ENCODE results near the gene BHLHE40. TPM values are rescaled to one million over a fixed set of nuclear protein-coding genes. Genes with fewer than 3 reads are reported as not detected.
A peak's percentile ranks its signal among the peaks of the same experiment; 100 is the strongest.

BHLHE40 gene
- polyA plus RNA-seq, 3 donors, result 20.2 to 167 (median 23.4) TPM

DNA sequence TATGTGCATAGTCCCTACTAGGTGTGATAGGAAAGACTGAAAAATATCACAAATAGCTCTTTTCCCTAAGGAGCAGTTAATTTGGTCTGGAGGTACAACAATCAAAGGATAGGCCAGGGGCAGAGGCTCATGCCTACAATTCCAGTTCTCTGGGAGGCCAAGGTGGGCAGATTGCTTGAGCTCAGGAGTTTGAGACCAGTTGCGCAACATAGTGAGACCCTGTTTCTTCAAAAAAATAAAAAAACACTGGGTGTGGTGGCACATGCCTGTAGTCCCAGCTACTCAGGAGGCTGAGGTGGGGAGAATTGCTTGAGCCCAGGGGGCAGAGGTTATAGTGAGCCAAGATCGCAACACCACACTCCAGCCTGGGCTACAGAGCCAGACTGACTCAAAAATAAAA is 30.2 kb upstream of the BHLHE40 start:
- no peak for DNase-seq
- no peak overlapping the region for H3K4me3 Mint-ChIP-seq
- H4K20me1 ChIP-seq (ENCODE audit: insufficient read depth, low read length), result no peaks in the 10 kb centered on the region
- 80% methylated on average over 1 of the region's 2 CpGs for WGBS (ENCODE audit: insufficient coverage)
- H3K4me3 ChIP-seq (replicated peaks in 1 of 3; ENCODE audit: low read depth in 2 of 3, low read length in 3 of 3), result no peak overlapping the region
- TF ChIP-seq, protein P1, sequence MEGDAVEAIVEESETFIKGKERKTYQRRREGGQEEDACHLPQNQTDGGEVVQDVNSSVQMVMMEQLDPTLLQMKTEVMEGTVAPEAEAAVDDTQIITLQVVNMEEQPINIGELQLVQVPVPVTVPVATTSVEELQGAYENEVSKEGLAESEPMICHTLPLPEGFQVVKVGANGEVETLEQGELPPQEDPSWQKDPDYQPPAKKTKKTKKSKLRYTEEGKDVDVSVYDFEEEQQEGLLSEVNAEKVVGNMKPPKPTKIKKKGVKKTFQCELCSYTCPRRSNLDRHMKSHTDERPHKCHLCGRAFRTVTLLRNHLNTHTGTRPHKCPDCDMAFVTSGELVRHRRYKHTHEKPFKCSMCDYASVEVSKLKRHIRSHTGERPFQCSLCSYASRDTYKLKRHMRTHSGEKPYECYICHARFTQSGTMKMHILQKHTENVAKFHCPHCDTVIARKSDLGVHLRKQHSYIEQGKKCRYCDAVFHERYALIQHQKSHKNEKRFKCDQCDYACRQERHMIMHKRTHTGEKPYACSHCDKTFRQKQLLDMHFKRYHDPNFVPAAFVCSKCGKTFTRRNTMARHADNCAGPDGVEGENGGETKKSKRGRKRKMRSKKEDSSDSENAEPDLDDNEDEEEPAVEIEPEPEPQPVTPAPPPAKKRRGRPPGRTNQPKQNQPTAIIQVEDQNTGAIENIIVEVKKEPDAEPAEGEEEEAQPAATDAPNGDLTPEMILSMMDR (IDR thresholded peaks at IDR 0.05), result no peak
- no peak overlapping the region for H2AFZ ChIP-seq (ENCODE audit: insufficient read depth, low read depth, low read length, poor library complexity, severe bottlenecking)
- no peaks in the 10 kb centered on the region for H3K9me3 Mint-ChIP-seq
- no peaks in the 10 kb centered on the region for H3K9me3 ChIP-seq (replicated peaks in 1 of 2; ENCODE audit: control insufficient read depth in 1 of 2, insufficient read depth in 1 of 2, low read length in 2 of 2)
- no peak overlapping the region for H3K27ac Mint-ChIP-seq
- H3K36me3 ChIP-seq (replicated peaks in 1 of 2; ENCODE audit: control insufficient read depth in 1 of 2, insufficient read depth in 2 of 2, low read length in 2 of 2), result no peaks in the 10 kb centered on the region
- intact Hi-C loops (cut with micrococcal nuclease), result no loop called here
- no peaks in the 10 kb centered on the region for H3K36me3 Mint-ChIP-seq
- H3K27me3 Mint-ChIP-seq (ENCODE audit: low read depth in 3 of 3), result peaks cover 0 to 2% (median 0%) of the 10 kb centered on the region in 3 donors
- no peak overlapping the region for H3K4me2 ChIP-seq (replicated peaks; ENCODE audit: extremely low read depth, low read length, poor library complexity, severe bottlenecking)
- no peak overlapping the region for H3K27ac ChIP-seq (ENCODE audit: low read depth in 1 of 2, low read length in 2 of 2)
- H3K27me3 ChIP-seq (ENCODE audit: control insufficient read depth in 2 of 2, insufficient read depth in 2 of 2, low read length in 2 of 2), result no peaks in the 10 kb centered on the region
- H3K4me1 ChIP-seq (ENCODE audit: control insufficient read depth in 1 of 2, insufficient read depth in 2 of 2, low read length in 2 of 2), result peaks cover 17 to 20% of the 10 kb centered on the region in 2 donors
- peaks cover 25% of the 10 kb centered on the region for H3K4me1 Mint-ChIP-seq
- no peak overlapping the region for H3K9ac ChIP-seq (ENCODE audit: insufficient read depth, low read length, poor library complexity, severe bottlenecking)
- no peaks in the 10 kb centered on the region for H3K79me2 ChIP-seq (ENCODE audit: insufficient read depth, low read length)

DNA sequence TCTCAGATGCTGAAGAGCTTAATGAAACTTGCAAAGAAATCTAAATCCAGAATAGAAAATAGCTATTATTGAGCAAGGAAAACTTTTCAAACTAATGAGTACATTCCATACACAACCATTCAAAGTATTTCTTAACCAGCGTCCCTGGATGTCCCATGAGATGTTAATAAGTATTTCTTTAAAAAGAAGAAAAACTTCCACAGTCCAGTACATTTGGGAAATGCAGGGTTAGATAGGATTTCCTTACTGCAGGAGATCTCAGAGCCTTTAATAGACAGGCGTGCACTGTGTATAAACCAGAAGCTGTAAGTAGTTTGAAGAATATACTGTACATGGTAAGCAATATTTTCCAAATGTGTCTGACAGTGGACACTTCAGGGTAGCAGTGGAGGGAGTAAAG is 29.6 kb upstream of the BHLHE40 start:
- H3K4me1 Mint-ChIP-seq, result peaks cover 25% of the 10 kb centered on the region
- H3K27ac ChIP-seq (ENCODE audit: low read depth in 1 of 2, low read length in 2 of 2), result peak overlapping the region in 1 of 2 donors; percentile 39
- no peak overlapping the region for H3K9ac ChIP-seq (ENCODE audit: insufficient read depth, low read length, poor library complexity, severe bottlenecking)
- H3K27ac Mint-ChIP-seq, result peak overlapping the region; percentile 80 to 95 (median 90)
- 100% methylated on average over 1 of the region's 2 CpGs for WGBS (ENCODE audit: insufficient coverage)
- TF ChIP-seq, protein P1 (IDR thresholded peaks at IDR 0.05), result no peak
- no peak overlapping the region for H2AFZ ChIP-seq (ENCODE audit: insufficient read depth, low read depth, low read length, poor library complexity, severe bottlenecking)
- H4K20me1 ChIP-seq (ENCODE audit: insufficient read depth, low read length), result no peaks in the 10 kb centered on the region
- no peak overlapping the region for H3K4me2 ChIP-seq (replicated peaks; ENCODE audit: extremely low read depth, low read length, poor library complexity, severe bottlenecking)
- intact Hi-C loops (cut with micrococcal nuclease), result no loop called here
- H3K4me3 ChIP-seq (replicated peaks in 1 of 3; ENCODE audit: low read depth in 2 of 3, low read length in 3 of 3), result no peak overlapping the region
- H3K9me3 Mint-ChIP-seq, result no peaks in the 10 kb centered on the region
- H3K4me1 ChIP-seq (ENCODE audit: control insufficient read depth in 1 of 2, insufficient read depth in 2 of 2, low read length in 2 of 2), result peaks cover 17 to 20% of the 10 kb centered on the region in 2 donors
- H3K36me3 Mint-ChIP-seq, result no peaks in the 10 kb centered on the region
- H3K79me2 ChIP-seq (ENCODE audit: insufficient read depth, low read length), result no peaks in the 10 kb centered on the region
- no peaks in the 10 kb centered on the region for H3K36me3 ChIP-seq (replicated peaks in 1 of 2; ENCODE audit: control insufficient read depth in 1 of 2, insufficient read depth in 2 of 2, low read length in 2 of 2)
- peaks cover 0 to 2% (median 0%) of the 10 kb centered on the region in 3 donors for H3K27me3 Mint-ChIP-seq (ENCODE audit: low read depth in 3 of 3)
- no peak overlapping the region for H3K4me3 Mint-ChIP-seq
- no peaks in the 10 kb centered on the region for H3K9me3 ChIP-seq (replicated peaks in 1 of 2; ENCODE audit: control insufficient read depth in 1 of 2, insufficient read depth in 1 of 2, low read length in 2 of 2)
- DNase-seq, result no peak
- no peaks in the 10 kb centered on the region for H3K27me3 ChIP-seq (ENCODE audit: control insufficient read depth in 2 of 2, insufficient read depth in 2 of 2, low read length in 2 of 2)
